ENCODE measurements around the gene MAP1LC3B2. TPM values are rescaled to one million over a fixed set of nuclear protein-coding genes. Genes with fewer than 3 reads are reported as not detected.

MAP1LC3B2 gene
- total and polyA plus RNA-seq, 10 of the 15 experiments (the other 5 are each of a cell fraction or from before 2014, with no cell fraction given) = 0.23 to 2.7 (median 0.72) TPM; not detected in 3

DNA sequence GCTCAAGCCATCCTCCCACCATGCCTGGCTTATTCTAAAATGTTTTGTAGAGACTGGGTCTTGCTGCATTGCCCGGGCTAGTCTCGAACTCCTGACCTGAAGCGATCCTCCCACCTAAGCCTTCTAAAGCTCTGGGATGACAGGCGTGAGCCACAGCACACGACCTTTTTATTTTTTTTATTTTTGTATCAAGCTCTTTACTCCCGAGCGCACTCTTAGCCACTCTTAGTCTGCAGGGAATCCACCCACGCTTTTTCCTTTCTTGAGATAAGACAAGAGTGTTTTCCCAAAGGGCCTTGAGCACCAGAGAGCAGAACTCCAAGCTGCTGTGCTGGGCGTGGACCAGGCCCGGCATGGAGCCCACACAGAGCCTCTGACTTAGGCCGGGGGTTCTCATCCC, 23.4 kb downstream of the MAP1LC3B2 start (continued):
- TF ChIP-seq RBBP5 (conservative IDR thresholded peaks at IDR 0.05) (no peak), POLR2A (IDR thresholded peaks at IDR 0.05; ENCODE audit: low read depth, low read length) (no peak), MTA2 (IDR thresholded peaks at IDR 0.05; ENCODE audit: low read depth) (no peak), ZNF384 (IDR thresholded peaks at IDR 0.05; ENCODE audit: borderline replicate concordance, low read depth, low read length) (no peak), RAD21 (IDR thresholded peaks at IDR 0.05; ENCODE audit: insufficient read depth, low read depth, low read length) (no peak), RUNX3 (IDR thresholded peaks at IDR 0.05; ENCODE audit: low read length) (no peak), KDM1A (IDR thresholded peaks at IDR 0.05; ENCODE audit: borderline replicate concordance) (no peak), BACH1 (IDR thresholded peaks at IDR 0.05; ENCODE audit: borderline replicate concordance) (no peak), MEF2B (IDR thresholded peaks at IDR 0.05; ENCODE audit: partially characterized antibody, poor library complexity, severe bottlenecking) (no peak)

DNA sequence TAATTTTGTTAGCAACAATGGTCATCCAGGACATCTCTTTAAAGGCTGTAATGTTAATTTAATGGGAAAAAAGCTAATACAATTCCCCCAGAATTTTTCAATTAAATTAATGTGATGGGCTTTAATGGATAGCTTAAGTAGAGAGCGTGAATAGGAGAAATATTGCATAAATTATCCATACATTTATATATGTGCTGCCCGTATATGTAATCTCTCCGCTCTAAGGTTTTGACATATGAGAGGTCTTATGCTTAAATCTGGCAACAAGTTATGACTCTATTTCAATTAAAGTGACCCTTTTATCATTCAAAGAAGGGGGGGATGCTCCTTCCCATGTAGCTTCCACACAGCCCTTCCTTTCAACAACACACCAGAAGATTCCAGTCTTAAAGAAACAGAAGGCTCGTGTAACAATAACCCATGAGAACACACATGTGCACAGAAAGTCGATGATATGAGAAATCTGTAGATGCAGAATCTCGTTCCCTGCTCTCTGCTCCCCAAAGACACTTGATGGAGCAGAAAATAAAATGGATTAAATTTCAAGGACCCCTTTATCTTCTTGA, 24.0 kb downstream of the MAP1LC3B2 start:
- Histone ChIP-seq H4K20me1 (ENCODE audit: control insufficient read depth, insufficient read depth) (no peaks in the 10 kb centered on the region), H3K4me3 (no peak overlapping the region), H3K79me2 (ENCODE audit: control insufficient read depth, insufficient read depth, low read length) (no peaks in the 10 kb centered on the region), H3K9me3 (replicated peaks; ENCODE audit: control insufficient read depth, insufficient read depth, low read length) (peaks cover 9% of the 10 kb centered on the region; the same call in 2 of the 3 replicates), H2AFZ (ENCODE audit: control insufficient read depth, low read depth, low read length) (no peak overlapping the region), H3K27me3 (replicated peaks in 1 of 2; ENCODE audit: control insufficient read depth in 2 of 2, insufficient read depth in 2 of 2, low read length in 1 of 2) (no peaks in the 10 kb centered on the region; a peak in 1 of 4 replicates), H3K9ac (ENCODE audit: control insufficient read depth, insufficient read depth, low read length) (no peak overlapping the region), H3K4me1 (ENCODE audit: control insufficient read depth, insufficient read depth, low read length) (no peaks in the 10 kb centered on the region), H3K4me2 (ENCODE audit: control insufficient read depth, insufficient read depth) (no peak overlapping the region), H3K36me3 (ENCODE audit: control insufficient read depth in 2 of 2, insufficient read depth in 2 of 2, low read length in 1 of 2) (no peaks in the 10 kb centered on the region), H3K27ac (ENCODE audit: control insufficient read depth, insufficient read depth) (no peak overlapping the region)
- RAD21 ChIA-PET (ENCODE audit: unreplicated experiment) = no interaction called here
- TF ChIP-seq POU2F2 (IDR thresholded peaks at IDR 0.05; ENCODE audit: borderline replicate concordance, low read depth, low read length) = no peak
- TF ChIP-seq FOXK2 (IDR thresholded peaks at IDR 0.05) = no peak
- TF ChIP-seq FOS (IDR thresholded peaks at IDR 0.05; ENCODE audit: borderline replicate concordance, extremely low read depth, insufficient read length) = no peak
- TF ChIP-seq SMARCA5 (IDR thresholded peaks at IDR 0.05) = no peak
- no peak for TF ChIP-seq ZNF274 (IDR thresholded peaks at IDR 0.05; ENCODE audit: insufficient read depth, insufficient read length)
- TF ChIP-seq, protein P1, sequence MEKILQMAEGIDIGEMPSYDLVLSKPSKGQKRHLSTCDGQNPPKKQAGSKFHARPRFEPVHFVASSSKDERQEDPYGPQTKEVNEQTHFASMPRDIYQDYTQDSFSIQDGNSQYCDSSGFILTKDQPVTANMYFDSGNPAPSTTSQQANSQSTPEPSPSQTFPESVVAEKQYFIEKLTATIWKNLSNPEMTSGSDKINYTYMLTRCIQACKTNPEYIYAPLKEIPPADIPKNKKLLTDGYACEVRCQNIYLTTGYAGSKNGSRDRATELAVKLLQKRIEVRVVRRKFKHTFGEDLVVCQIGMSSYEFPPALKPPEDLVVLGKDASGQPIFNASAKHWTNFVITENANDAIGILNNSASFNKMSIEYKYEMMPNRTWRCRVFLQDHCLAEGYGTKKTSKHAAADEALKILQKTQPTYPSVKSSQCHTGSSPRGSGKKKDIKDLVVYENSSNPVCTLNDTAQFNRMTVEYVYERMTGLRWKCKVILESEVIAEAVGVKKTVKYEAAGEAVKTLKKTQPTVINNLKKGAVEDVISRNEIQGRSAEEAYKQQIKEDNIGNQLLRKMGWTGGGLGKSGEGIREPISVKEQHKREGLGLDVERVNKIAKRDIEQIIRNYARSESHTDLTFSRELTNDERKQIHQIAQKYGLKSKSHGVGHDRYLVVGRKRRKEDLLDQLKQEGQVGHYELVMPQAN (conservative IDR thresholded peaks at IDR 0.05) = no peak
- TF ChIP-seq, protein P2, sequence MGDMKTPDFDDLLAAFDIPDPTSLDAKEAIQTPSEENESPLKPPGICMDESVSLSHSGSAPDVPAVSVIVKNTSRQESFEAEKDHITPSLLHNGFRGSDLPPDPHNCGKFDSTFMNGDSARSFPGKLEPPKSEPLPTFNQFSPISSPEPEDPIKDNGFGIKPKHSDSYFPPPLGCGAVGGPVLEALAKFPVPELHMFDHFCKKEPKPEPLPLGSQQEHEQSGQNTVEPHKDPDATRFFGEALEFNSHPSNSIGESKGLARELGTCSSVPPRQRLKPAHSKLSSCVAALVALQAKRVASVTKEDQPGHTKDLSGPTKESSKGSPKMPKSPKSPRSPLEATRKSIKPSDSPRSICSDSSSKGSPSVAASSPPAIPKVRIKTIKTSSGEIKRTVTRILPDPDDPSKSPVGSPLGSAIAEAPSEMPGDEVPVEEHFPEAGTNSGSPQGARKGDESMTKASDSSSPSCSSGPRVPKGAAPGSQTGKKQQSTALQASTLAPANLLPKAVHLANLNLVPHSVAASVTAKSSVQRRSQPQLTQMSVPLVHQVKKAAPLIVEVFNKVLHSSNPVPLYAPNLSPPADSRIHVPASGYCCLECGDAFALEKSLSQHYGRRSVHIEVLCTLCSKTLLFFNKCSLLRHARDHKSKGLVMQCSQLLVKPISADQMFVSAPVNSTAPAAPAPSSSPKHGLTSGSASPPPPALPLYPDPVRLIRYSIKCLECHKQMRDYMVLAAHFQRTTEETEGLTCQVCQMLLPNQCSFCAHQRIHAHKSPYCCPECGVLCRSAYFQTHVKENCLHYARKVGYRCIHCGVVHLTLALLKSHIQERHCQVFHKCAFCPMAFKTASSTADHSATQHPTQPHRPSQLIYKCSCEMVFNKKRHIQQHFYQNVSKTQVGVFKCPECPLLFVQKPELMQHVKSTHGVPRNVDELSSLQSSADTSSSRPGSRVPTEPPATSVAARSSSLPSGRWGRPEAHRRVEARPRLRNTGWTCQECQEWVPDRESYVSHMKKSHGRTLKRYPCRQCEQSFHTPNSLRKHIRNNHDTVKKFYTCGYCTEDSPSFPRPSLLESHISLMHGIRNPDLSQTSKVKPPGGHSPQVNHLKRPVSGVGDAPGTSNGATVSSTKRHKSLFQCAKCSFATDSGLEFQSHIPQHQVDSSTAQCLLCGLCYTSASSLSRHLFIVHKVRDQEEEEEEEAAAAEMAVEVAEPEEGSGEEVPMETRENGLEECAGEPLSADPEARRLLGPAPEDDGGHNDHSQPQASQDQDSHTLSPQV (IDR thresholded peaks at IDR 0.05) = no peak
- TF ChIP-seq, protein P3, sequence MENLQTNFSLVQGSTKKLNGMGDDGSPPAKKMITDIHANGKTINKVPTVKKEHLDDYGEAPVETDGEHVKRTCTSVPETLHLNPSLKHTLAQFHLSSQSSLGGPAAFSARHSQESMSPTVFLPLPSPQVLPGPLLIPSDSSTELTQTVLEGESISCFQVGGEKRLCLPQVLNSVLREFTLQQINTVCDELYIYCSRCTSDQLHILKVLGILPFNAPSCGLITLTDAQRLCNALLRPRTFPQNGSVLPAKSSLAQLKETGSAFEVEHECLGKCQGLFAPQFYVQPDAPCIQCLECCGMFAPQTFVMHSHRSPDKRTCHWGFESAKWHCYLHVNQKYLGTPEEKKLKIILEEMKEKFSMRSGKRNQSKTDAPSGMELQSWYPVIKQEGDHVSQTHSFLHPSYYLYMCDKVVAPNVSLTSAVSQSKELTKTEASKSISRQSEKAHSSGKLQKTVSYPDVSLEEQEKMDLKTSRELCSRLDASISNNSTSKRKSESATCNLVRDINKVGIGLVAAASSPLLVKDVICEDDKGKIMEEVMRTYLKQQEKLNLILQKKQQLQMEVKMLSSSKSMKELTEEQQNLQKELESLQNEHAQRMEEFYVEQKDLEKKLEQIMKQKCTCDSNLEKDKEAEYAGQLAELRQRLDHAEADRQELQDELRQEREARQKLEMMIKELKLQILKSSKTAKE (IDR thresholded peaks at IDR 0.05; ENCODE audit: low read depth, poor library complexity, severe bottlenecking) = no peak
- CTCF ChIA-PET = no interaction called here
- 80% methylated on average over 6 of the region's 6 CpGs for WGBS (ENCODE audit: insufficient coverage, insufficient replicate concordance, low lambda C conversion rate, missing lambda C conversion rate)
- intact Hi-C loops (cut with micrococcal nuclease; ENCODE audit: unreplicated experiment) (no loop called here), in situ Hi-C loops (cut with MboI) (no loop called here)
- BruUV-seq (replicated peaks) = no TSS peak
- SMC1A ChIA-PET (ENCODE audit: uncharacterized antibody, unreplicated experiment) = no interaction called here
- POLR2A ChIA-PET = no interaction called here
- DNase-seq (ENCODE audit: low read depth, low spot score) (no peak), ATAC-seq (no peak), FAIRE-seq (no peak)
